ENCODE measurements around the gene MYO9A. TPM values are rescaled to one million over a fixed set of nuclear protein-coding genes. Genes with fewer than 3 reads are reported as not detected.

Gene MYO9A
- total RNA-seq, 1 donor from 2014 or later, result 41.8 TPM

GRCh38 chr15:71974211-71974610 is 143.7 kb downstream of the MYO9A start:
- H3K27ac Mint-ChIP-seq (ENCODE audit: unreplicated experiment), result no peak overlapping the region
- no peak for DNase-seq (ENCODE audit: low spot score)

GRCh38 chr15:71973366-71973765 is 144.6 kb downstream of the MYO9A start:
- Mint-ChIP-seq H3K4me3 (ENCODE audit: unreplicated experiment) (no peak overlapping the region), H3K4me1 (ENCODE audit: low read depth) (no peaks in the 10 kb centered on the region), H3K27ac (ENCODE audit: unreplicated experiment) (no peak overlapping the region), H3K36me3 (ENCODE audit: low read depth) (peaks cover 7% of the 10 kb centered on the region), H3K27me3 (ENCODE audit: low read depth) (no peaks in the 10 kb centered on the region), H3K9me3 (ENCODE audit: low read depth) (no peaks in the 10 kb centered on the region)
- no peak for DNase-seq (ENCODE audit: low spot score)
- no peak for TF ChIP-seq CTCF (IDR thresholded peaks at IDR 0.05)

More at GRCh38 chr15:71974211-71974610, 143.7 kb downstream of the MYO9A start:
- Mint-ChIP-seq H3K27me3 (ENCODE audit: low read depth) (no peaks in the 10 kb centered on the region), H3K36me3 (ENCODE audit: low read depth) (peaks cover 7% of the 10 kb centered on the region), H3K4me1 (ENCODE audit: low read depth) (no peaks in the 10 kb centered on the region), H3K9me3 (ENCODE audit: low read depth) (no peaks in the 10 kb centered on the region), H3K4me3 (ENCODE audit: unreplicated experiment) (no peak overlapping the region)
- TF ChIP-seq CTCF (IDR thresholded peaks at IDR 0.05), result no peak

DNA sequence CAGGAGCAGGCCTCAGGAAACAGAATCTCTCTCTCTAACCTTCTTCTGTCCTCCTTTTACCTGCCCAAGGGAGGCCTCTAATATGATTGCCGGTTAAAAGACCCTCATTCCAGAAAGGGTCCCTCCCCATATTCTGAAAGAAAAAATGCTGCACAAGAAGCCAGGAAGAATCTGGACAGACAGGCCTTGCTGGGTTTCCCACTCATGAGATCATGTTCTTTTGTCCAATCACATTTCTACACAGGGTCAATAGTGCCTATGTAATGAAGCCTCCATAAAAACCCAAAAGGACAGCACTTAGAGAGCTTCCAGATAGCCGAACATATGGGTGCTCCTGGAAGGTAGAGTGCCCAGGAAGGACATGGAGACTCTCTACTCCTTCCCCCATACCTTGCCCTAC is 146.0 kb downstream of the MYO9A start:
- Mint-ChIP-seq H3K36me3 (ENCODE audit: low read depth) (peaks cover 3% of the 10 kb centered on the region), H3K4me1 (ENCODE audit: low read depth) (no peaks in the 10 kb centered on the region), H3K27ac (ENCODE audit: unreplicated experiment) (no peak overlapping the region)

DNA sequence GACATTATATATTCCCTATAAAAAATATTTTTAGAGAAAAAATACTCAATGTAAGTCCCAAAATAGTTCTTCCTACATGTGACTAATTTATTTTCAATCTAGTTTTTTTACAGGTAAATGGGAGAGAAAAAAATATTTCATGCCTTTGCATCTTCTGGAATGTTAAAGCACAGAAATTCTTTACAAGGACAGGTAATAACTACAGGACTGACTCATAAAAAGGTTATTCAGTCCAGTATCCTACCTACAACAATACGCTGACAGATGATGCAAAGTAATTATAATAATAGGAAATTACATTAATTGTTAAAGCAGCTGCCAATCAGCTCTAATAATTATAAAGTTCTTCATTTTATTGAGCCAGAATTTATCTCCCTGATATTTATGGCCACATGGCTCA is 147.5 kb downstream of the MYO9A start:
- no peaks in the 10 kb centered on the region for H3K9me3 Mint-ChIP-seq (ENCODE audit: low read depth)
- H3K27me3 Mint-ChIP-seq (ENCODE audit: low read depth), result no peaks in the 10 kb centered on the region
- TF ChIP-seq CTCF (IDR thresholded peaks at IDR 0.05), result no peak
- no peak overlapping the region for H3K4me3 Mint-ChIP-seq (ENCODE audit: unreplicated experiment)
- DNase-seq (ENCODE audit: low spot score), result no peak
- H3K27ac Mint-ChIP-seq (ENCODE audit: unreplicated experiment), result no peak overlapping the region
- H3K36me3 Mint-ChIP-seq (ENCODE audit: low read depth), result peaks cover 3% of the 10 kb centered on the region
- H3K4me1 Mint-ChIP-seq (ENCODE audit: low read depth), result no peaks in the 10 kb centered on the region

More for the DNA sequence above, 146.0 kb downstream of the MYO9A start:
- no peak for DNase-seq (ENCODE audit: low spot score)
- Mint-ChIP-seq H3K27me3 (ENCODE audit: low read depth) (no peaks in the 10 kb centered on the region), H3K9me3 (ENCODE audit: low read depth) (no peaks in the 10 kb centered on the region), H3K4me3 (ENCODE audit: unreplicated experiment) (no peak overlapping the region)
- TF ChIP-seq CTCF (IDR thresholded peaks at IDR 0.05), result no peak

DNA sequence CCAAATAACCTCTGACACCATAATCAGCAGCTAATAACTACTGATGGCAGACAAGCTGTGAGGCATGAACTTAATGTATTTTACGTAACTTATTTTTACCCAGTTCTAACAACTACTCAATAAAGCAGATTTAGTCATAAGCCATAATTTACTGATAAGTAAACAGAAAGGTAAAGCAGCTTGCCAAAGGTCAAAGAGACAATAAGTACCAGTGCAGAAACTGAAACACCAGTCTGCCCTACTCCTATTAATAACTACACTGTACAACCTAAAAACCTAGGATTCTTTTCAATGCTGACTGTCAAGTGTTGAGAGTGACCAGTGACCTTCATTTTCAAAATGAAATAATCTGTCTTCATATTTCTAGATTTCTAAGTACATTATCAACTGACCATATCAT is 155.4 kb downstream of the MYO9A start:
- Mint-ChIP-seq H3K4me3 (ENCODE audit: unreplicated experiment) (no peak overlapping the region), H3K36me3 (ENCODE audit: low read depth) (peaks cover 1% of the 10 kb centered on the region), H3K27me3 (ENCODE audit: low read depth) (no peaks in the 10 kb centered on the region), H3K4me1 (ENCODE audit: low read depth) (peaks cover 11% of the 10 kb centered on the region), H3K27ac (ENCODE audit: unreplicated experiment) (peak overlapping the region; percentile 1), H3K9me3 (ENCODE audit: low read depth) (no peaks in the 10 kb centered on the region)
- TF ChIP-seq CTCF (IDR thresholded peaks at IDR 0.05), result no peak
- no peak for DNase-seq (ENCODE audit: low spot score)

Measured in chondrocyte (in vitro differentiated cells).